H9 (cell line): ENCODE measurements around the gene SEC22A. TPM values are rescaled to one million over a fixed set of nuclear protein-coding genes. Genes with fewer than 3 reads are reported as not detected.

Source experiments
- DNase-seq: peaks from one replicate; pipeline ENCODE4 v3.0.0-alpha.2; 2017
- H2AFZ ChIP-seq: one replicate; pipeline ENCODE4 v1.6.1; 2013; ENCODE audit warnings: mild to moderate bottlenecking, low read length, control low read depth, moderate library complexity
- H2AK5ac ChIP-seq: 2 replicates; pipeline ENCODE4 v1.6.1; 2013; ENCODE audit warnings: low read length, control low read depth, mixed read lengths; ENCODE audit not compliant: insufficient read length
- H2BK120ac ChIP-seq: one replicate; pipeline ENCODE4 v1.6.1; 2013; ENCODE audit warnings: low read depth, mild to moderate bottlenecking, low read length, control low read depth, inconsistent platforms; ENCODE audit not compliant: poor library complexity, severe bottlenecking
- H2BK12ac ChIP-seq: 2 replicates; pipeline ENCODE4 v1.6.1; 2013; ENCODE audit warnings: low read length, control low read depth, mixed read lengths, low read depth; ENCODE audit not compliant: insufficient read length
- H2BK15ac ChIP-seq: 2 replicates; pipeline ENCODE4 v1.6.1; 2013; ENCODE audit warnings: low read depth, low read length, control low read depth
- H2BK20ac ChIP-seq: one replicate; pipeline ENCODE4 v1.6.1; 2013; ENCODE audit warnings: low read depth, mild to moderate bottlenecking, low read length, control low read depth, inconsistent platforms; ENCODE audit not compliant: poor library complexity, severe bottlenecking
- H2BK5ac ChIP-seq: 2 replicates; pipeline ENCODE4 v1.6.1; 2013; ENCODE audit warnings: low read length, control low read depth, mixed read lengths; ENCODE audit not compliant: insufficient read length
- H3K14ac ChIP-seq: 2 replicates; pipeline ENCODE4 v1.6.1; 2013; ENCODE audit warnings: low read length, control low read depth; ENCODE audit not compliant: insufficient read depth
- H3K18ac ChIP-seq: 2 replicates; pipeline ENCODE4 v1.6.1; 2013; ENCODE audit warnings: low read depth, mild to moderate bottlenecking, mixed read lengths, low read length, control low read depth; ENCODE audit not compliant: insufficient read length
- H3K23ac ChIP-seq: 2 replicates; pipeline ENCODE4 v1.6.1; 2013; ENCODE audit warnings: low read length, control low read depth, mixed read lengths, low read depth; ENCODE audit not compliant: insufficient read length
- H3K23me2 ChIP-seq: 2 replicates; pipeline ENCODE4 v1.6.1; 2013; ENCODE audit warnings: low read depth, mild to moderate bottlenecking, mixed read lengths, low read length, control low read depth; ENCODE audit not compliant: insufficient read length, poor library complexity, severe bottlenecking
- H3K27ac ChIP-seq: 2 replicates; pipeline ENCODE4 v1.5.1; 2013; ENCODE audit warnings: low read length, control low read depth, mixed read lengths, low read depth; ENCODE audit not compliant: insufficient read length
- H3K27me3 ChIP-seq: 2 replicates; pipeline ENCODE4 v1.6.1; 2013; ENCODE audit warnings: low read length, control low read depth, inconsistent platforms; ENCODE audit not compliant: insufficient read depth
- H3K4ac ChIP-seq: 2 replicates; pipeline ENCODE4 v1.6.1; 2013; ENCODE audit warnings: low read depth, mild to moderate bottlenecking, control low read depth, inconsistent platforms, low read length, moderate library complexity
- H3K4me1 ChIP-seq: 2 replicates; pipeline ENCODE4 v1.6.1; 2013; ENCODE audit warnings: low read length, control low read depth, inconsistent platforms; ENCODE audit not compliant: insufficient read depth
- H3K4me2 ChIP-seq: 2 replicates; pipeline ENCODE4 v1.6.1; 2013; ENCODE audit warnings: low read length, control low read depth, mixed read lengths; ENCODE audit not compliant: insufficient read length, insufficient read depth
- H3K56ac ChIP-seq: 2 replicates; pipeline ENCODE4 v1.6.1; 2013; ENCODE audit warnings: low read depth, mild to moderate bottlenecking, mixed read lengths, low read length, control low read depth; ENCODE audit not compliant: insufficient read length
- H3K79me1 ChIP-seq: 2 replicates; pipeline ENCODE4 v1.6.1; 2013; ENCODE audit warnings: low read depth, mild to moderate bottlenecking, moderate library complexity, low read length, control low read depth, inconsistent platforms; ENCODE audit not compliant: insufficient read depth, poor library complexity, severe bottlenecking
- H3K79me2 ChIP-seq: 2 replicates; pipeline ENCODE4 v1.6.1; 2013; ENCODE audit warnings: low read length, control low read depth, inconsistent platforms; ENCODE audit not compliant: insufficient read depth
- H3K9ac ChIP-seq: 2 replicates; pipeline ENCODE4 v1.6.1; 2013; ENCODE audit warnings: low read length, control low read depth, mixed read lengths; ENCODE audit not compliant: insufficient read length; ENCODE audit errors: extremely low read depth
- H3K9me3 ChIP-seq: one replicate; pipeline ENCODE4 v1.6.1; 2013; ENCODE audit warnings: low read depth, low read length, inconsistent platforms; ENCODE audit not compliant: control insufficient read depth
- H3T11ph ChIP-seq: one replicate; pipeline ENCODE4 v1.6.1; 2013; ENCODE audit warnings: mild to moderate bottlenecking, low read length, control low read depth, inconsistent platforms
- H4K20me1 ChIP-seq: one replicate; pipeline ENCODE4 v1.6.1; 2013; ENCODE audit not compliant: control insufficient read depth, insufficient read length, insufficient read depth
- H4K5ac ChIP-seq: 2 replicates; pipeline ENCODE4 v1.6.1; 2013; ENCODE audit warnings: low read depth, mild to moderate bottlenecking, mixed read lengths, low read length, control low read depth; ENCODE audit not compliant: insufficient read length
- H4K8ac ChIP-seq: replicated peaks from 2 replicates; pipeline ENCODE4 v1.6.1; 2013; ENCODE audit warnings: low read length, control low read depth, mixed read lengths, low read depth; ENCODE audit not compliant: insufficient read length
- H4K91ac ChIP-seq: 2 replicates; pipeline ENCODE4 v1.6.1; 2013; ENCODE audit warnings: low read depth, mild to moderate bottlenecking, moderate library complexity, mixed read lengths, low read length, control low read depth; ENCODE audit not compliant: insufficient read length
- H3K27ac Mint-ChIP-seq, 3 experiments: 2 replicates in 2 of 3; 3 replicates in 1 of 3; pipeline ENCODE4 v1.8.0; 2020 to 2021; ENCODE audit warnings: mixed read lengths in 3 of 3, mild to moderate bottlenecking in 1 of 3, moderate library complexity in 1 of 3
- H3K27me3 Mint-ChIP-seq: 2 replicates; pipeline ENCODE4 v1.8.0; 2021; ENCODE audit warnings: low read depth, mild to moderate bottlenecking, moderate library complexity, mixed read lengths
- H3K36me3 Mint-ChIP-seq, 3 experiments: 2 replicates in 2 of 3; 3 replicates in 1 of 3; pipeline ENCODE4 v1.8.0; 2020 to 2021; ENCODE audit warnings: low read depth in 3 of 3, mixed read lengths in 3 of 3; ENCODE audit not compliant: insufficient read depth in 1 of 3
- H3K4me1 Mint-ChIP-seq, 2 experiments: 2 replicates each; pipeline ENCODE4 v1.8.0; 2020; ENCODE audit warnings: mixed read lengths in 2 of 2
- H3K4me3 Mint-ChIP-seq, 2 experiments: 2 replicates in 1 of 2; 3 replicates in 1 of 2; pipeline ENCODE4 v1.8.0; 2020 to 2021; ENCODE audit warnings: mild to moderate bottlenecking in 2 of 2, mixed read lengths in 2 of 2, moderate library complexity in 1 of 2
- H3K9me3 Mint-ChIP-seq, 2 experiments: 2 replicates in 1 of 2; 3 replicates in 1 of 2; pipeline ENCODE4 v1.8.0; 2020; ENCODE audit warnings: mild to moderate bottlenecking in 2 of 2, mixed read lengths in 2 of 2, moderate library complexity in 1 of 2
- CTCF ChIP-seq: fragments of 200-600 bp; sonication (generic); conservative IDR thresholded peaks from 3 replicates; pipeline ENCODE4 v1.8.0; 2021; ENCODE audit warnings: antibody characterized with exemption, mild to moderate bottlenecking
- WGBS: extraction: QIAGEN DNeasy Blood & Tissue Kit; methylation state at CpG from one replicate; pipeline ENCODE4 v1.1.7; 2013; ENCODE audit warnings: missing lambda C conversion rate, low lambda C conversion rate, mixed read lengths; ENCODE audit not compliant: insufficient read length; ENCODE audit errors: extremely low coverage; 5-methylcytosine and 5-hydroxymethylcytosine counted together
- total RNA-seq: library from RNA; stranded (reverse); gene quantifications from 2 replicates; pipeline ENCODE4 v1.2.1, GENCODE V29; 2021

The SEC22A gene
- total RNA-seq, 1 experiment from 2014 or later = 9.9 TPM

GRCh38 chr3:123307064-123307463 lies 105.3 kb downstream of the SEC22A start:
- H3K4me3 Mint-ChIP-seq = no peak overlapping the region
- H3K23me2 ChIP-seq = no peaks in the 10 kb centered on the region
- H3K9me3 ChIP-seq = no peaks in the 10 kb centered on the region
- H3K9me3 Mint-ChIP-seq = no peaks in the 10 kb centered on the region; a peak in 1 of 5 replicates
- H3K27ac Mint-ChIP-seq = no peak overlapping the region
- no peak overlapping the region for H2BK12ac ChIP-seq
- no peak overlapping the region for H2BK5ac ChIP-seq
- no peak overlapping the region for H3T11ph ChIP-seq
- no peak overlapping the region for H3K18ac ChIP-seq
- no peaks in the 10 kb centered on the region for H4K20me1 ChIP-seq
- H3K27me3 Mint-ChIP-seq = no peaks in the 10 kb centered on the region
- no peak overlapping the region for H3K9ac ChIP-seq
- H3K36me3 Mint-ChIP-seq = peaks cover 14 to 15% (median 15%) of the 10 kb centered on the region in 3 experiments; a peak in 6 of 7 replicates
- no peak overlapping the region for H2BK120ac ChIP-seq
- no peak overlapping the region for H3K23ac ChIP-seq
- no peak overlapping the region for H2BK20ac ChIP-seq
- H3K79me1 ChIP-seq = no peaks in the 10 kb centered on the region
- TF ChIP-seq CTCF = no peak
- no peak for DNase-seq
- WGBS = no CpG with 5 or more reads among the region's 5 CpGs
- no peaks in the 10 kb centered on the region for H3K27me3 ChIP-seq
- H4K5ac ChIP-seq = no peak overlapping the region
- H3K79me2 ChIP-seq = no peaks in the 10 kb centered on the region
- no peak overlapping the region for H4K91ac ChIP-seq
- peaks cover 20 to 30% of the 10 kb centered on the region in 2 experiments for H3K4me1 Mint-ChIP-seq
- no peak overlapping the region for H3K27ac ChIP-seq
- no peak overlapping the region for H3K4ac ChIP-seq
- peaks cover 11% of the 10 kb centered on the region; the same call in 1 of the 2 replicates for H3K4me1 ChIP-seq
- no peak overlapping the region for H3K14ac ChIP-seq
- no peak overlapping the region for H3K4me2 ChIP-seq
- H2BK15ac ChIP-seq = no peak overlapping the region
- no peak overlapping the region for H3K56ac ChIP-seq
- H2AK5ac ChIP-seq = no peak overlapping the region
- no peak overlapping the region for H4K8ac ChIP-seq
- no peak overlapping the region for H2AFZ ChIP-seq
